M059J (cell line): Measurements from ENCODE around the gene HEG1. TPM values are rescaled to one million over a fixed set of nuclear protein-coding genes. Genes with fewer than 3 reads are reported as not detected.

Source experiments
- DNase-seq: peaks from one replicate; pipeline ENCODE4 v3.0.0-alpha.2; 2012; ENCODE audit warnings: low read depth
- total RNA-seq: library from RNA; depleted of rRNA; stranded (reverse); fragments of >200 nt; shearing (Covaris generic); gene quantifications from 2 replicates; pipeline ENCODE4 v1.2.3, GENCODE V29; 2014

The HEG1 gene
- total RNA-seq, 1 experiment from 2014 or later: 139 TPM

DNA sequence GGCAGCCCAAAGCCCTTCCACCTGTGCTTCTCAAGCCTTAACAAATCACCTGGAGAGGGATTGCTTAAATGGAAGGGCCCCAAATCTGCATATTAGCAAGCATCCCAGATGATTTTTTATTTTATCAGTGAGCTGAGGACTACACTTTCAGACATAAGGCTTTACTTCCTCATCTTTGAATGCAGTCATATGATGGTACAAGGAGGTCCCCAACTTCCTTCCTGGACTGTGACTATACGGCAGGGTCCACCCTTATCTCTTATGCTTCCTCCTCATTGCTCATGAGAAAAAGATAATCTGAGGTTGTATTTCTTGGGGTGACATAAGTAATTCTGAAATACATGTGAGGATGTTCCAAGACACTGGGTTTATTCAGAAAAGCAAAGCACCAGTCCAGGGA lies 13.7 kb upstream of the HEG1 start:
- DNase-seq: no peak

DNA sequence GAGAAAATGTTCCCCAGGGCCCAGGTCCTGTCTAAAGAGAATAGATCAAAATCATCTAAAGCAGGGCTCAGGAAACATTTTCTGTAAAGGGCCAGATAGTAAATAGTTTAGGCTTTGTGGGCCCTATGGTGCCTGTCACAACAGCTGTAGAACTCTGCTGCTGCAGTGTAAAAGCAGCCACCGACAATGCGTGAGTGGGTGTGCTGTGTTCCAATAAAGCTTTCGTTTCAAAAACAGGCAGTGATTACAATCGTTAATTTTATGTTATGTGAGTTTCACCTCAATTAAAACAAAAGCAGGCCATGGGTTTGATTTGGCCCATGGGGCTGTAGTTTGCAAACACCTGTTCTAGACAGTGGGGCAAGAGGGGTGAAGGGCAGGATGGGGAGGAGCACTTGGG lies 12.5 kb upstream of the HEG1 start:
- no peak for DNase-seq

DNA sequence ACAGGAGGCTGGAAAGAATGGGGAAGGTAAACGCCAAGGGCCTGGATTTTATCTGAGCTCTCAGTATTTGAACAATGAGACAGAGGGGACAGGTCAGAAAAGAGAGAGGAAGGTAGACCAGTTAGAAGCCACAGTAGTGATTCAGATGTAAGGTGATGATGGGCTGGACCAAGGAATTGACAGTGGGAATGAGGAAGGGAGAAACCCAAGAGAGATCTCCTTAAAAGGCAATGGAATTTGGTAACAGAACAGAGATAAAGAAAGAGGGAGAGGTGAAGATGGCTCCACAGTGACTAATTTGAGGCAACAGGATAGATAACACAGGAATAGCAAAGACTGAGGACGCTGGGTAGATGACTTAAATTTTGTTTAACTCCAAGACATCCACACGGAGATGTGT lies 11.4 kb upstream of the HEG1 start:
- peak; percentile 75 for DNase-seq

DNA sequence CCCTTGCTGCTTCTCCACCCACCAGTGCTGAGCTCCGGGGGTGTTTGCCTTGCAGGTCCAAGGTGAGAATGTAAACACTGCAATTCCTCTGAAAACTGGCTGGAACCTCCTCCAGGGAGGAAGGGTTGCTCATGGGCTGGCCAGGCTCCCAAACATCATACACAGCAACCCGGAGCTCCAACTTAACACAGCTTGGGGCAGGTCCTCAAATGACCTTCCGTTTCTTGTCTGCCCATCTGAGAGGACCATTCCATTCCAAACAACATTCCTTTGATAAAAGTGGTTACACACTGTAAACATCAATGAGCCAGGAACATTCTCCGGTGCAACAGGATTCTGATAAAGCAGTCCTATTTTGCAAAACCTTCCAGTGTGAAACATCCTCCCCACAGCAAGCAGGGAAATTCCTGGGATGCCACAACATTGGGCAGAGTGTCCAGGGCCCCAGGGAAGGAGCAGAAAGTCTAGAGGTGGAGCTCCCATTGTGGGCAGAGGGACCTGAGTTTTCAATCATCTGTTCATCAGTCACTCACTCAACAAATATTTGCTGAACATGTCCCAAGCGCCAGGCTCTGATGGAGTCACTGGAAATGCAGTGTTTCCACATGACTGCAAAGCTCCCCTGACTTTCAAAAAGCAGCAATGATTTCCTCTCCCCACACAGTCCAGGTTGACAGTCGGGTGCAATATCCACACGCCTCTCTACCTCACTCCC lies 7.3 kb upstream of the HEG1 start:
- peak; percentile 100 for DNase-seq

DNA sequence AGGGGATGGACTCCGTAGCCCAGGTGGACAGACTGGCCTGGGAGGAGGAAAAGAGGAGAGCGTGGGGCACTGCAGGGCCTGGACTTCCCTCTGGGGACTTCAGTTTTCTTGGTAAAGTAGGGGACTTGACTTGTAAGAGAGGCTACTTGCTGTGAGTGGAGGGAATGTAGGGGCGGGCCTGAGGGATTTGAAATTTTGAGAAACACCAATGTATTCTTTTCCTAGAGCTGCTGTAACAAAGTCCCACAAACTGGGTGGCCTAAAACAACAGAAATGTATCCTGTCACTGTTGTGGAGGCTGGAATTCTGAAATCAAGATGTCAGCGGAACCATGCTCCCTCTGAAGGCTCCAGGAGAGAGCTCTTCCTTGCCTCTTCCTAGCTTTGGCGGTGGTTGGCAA lies 5.8 kb upstream of the HEG1 start:
- DNase-seq: no peak

DNA sequence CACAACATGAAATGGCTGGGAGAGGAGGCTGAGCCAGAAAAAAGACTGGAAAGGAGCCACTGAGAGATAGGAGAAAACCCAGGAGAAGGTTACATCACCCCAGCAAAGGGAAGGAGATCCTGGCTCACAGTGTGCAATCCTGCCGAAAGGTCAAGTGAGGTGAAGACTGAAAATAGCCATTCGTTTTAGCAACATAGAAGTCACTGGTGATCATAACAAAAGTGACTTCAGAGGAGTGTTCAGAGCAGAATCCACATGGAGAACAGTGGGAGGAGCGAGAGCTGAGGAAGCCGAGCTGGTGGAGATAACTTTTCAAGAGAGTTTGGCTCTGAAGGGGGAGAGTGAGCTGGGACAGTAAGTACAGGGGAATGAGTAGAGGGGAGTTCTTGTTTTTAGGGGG lies 5.4 kb upstream of the HEG1 start:
- DNase-seq: peak; percentile 80

DNA sequence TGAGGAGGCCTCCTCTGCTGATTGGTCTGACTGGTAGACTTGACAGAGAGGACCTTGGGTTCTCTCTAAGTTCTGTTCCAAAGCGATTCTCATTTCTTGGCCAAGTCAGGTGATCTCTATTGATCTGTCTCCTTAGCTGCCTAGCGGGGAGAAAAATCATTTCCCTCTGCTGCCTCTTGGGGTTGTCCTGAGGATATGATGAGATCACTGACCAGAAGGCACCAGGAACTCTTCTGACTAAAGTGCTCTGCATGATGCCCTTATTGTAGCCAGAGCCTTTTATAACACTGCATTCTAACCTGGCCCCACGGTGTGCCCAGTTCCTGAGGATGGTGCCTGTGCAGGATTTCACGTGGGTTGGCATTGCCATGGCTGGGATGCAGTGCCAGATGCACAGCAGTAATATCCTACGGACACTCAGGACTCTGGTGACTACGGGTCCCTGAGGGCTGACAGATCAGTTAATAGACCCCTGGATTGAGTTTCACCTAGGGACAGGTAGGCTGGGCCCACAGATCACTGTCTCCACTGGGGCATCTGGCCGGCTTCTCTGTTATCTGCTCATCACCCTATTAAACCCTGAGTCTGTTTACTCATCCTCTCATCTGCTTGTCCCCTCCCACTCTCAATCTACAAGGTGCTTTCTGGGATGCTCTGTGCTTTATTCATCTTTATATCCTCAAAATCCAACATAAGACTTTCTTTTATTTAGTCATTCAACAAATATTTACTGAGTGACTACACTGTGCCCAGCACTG lies 3.9 kb upstream of the HEG1 start:
- peak; percentile 59 for DNase-seq

DNA sequence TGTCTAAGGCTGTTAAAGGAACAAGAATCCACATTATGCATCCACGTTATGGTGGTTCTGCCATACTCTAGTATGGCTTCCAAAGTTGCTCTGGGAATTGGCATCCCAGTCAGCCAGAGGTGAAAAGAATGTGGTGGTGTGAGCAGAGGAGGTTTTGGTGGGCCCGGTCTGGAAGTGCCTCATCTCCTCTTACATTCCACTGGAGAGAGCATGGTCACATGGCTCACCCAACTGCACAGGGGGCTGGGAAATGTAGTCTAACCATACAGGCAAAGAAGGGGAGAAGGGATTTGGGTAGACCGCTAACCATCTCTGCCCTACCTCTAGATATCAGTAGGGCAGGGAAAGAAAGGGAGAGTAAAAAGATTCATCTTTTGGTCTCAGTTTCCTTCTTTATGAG lies 3.2 kb upstream of the HEG1 start:
- DNase-seq: no peak

DNA sequence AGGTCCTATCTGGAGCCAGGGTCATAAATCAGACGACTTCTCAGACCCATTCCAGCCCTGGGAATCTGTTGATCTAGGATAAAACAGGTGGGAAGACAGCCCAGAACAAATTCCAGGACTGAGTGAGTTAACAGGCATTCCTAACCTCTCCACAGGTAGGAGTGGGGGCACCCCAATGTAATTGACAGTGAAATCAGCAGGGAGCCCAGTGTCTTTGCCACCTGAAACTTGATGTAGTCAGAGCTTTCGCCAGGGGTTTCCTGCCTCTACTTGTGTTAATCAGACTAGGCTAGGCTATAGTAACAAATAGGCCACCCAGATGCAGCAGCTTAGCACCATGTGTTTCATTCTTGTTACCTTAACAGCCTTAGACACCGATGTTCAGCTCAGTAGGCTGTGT lies 2.7 kb upstream of the HEG1 start:
- no peak for DNase-seq

DNA sequence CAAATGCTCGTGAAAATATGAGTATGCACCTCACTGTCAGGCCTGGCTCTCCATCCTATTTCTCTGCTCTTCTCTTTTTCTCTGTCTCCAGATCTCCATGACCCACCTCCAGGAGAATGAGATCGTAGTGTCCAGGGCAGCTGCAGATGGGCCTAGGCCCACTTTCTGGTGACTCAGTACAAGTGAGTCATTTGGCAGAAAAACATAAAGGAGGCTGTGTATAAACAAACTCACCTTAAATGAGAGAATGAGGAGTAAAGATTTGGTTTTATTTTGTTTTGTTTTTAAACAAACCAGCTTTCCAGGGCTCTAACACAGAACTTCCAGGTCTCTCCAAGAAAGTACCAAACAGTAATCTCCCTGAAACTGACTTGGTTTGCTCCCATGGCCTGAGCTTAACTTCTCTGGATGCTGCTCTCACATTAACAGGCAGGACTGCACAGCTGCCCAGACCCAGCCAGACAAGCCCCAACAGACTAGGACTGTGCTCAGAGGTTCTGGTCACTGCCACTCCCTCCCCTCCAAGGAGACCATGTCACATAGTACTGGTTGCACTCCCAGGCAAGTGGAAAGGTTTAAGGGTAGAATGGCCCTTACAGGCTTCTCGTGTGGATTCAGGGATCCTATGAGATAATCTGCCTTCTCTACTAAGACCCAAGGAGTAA lies 1.5 kb upstream of the HEG1 start:
- DNase-seq: peak; percentile 96

DNA sequence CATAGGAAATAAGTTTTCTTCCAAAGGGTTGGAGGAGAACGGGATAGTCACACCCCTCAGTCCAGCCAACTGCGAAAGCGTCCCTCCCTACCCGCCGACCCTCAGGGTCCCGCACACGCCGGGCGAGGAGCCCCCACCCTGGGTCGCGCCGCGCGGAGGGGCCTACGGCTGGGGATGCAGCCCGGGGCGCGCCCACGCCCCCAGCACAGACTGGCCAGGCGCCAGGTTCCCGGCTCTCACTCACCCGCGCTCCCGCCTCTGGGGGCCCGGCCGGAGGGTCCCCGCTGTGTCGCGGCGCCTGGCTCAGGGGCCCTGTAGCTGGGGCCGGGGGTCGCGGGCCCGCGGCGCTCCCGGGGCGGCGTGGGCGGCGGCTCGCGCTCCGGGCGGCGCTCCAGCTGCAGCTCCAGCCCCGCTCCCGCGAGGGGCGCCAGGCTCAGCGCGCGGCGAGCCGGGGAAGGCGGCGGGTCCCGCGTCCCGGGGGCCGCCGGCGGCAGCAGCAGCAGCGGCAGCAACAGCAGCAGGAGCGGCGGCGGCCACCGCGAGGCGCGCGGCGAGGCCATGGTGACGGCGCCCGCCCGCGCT lies 375 bp downstream of the HEG1 start:
- DNase-seq: no peak

DNA sequence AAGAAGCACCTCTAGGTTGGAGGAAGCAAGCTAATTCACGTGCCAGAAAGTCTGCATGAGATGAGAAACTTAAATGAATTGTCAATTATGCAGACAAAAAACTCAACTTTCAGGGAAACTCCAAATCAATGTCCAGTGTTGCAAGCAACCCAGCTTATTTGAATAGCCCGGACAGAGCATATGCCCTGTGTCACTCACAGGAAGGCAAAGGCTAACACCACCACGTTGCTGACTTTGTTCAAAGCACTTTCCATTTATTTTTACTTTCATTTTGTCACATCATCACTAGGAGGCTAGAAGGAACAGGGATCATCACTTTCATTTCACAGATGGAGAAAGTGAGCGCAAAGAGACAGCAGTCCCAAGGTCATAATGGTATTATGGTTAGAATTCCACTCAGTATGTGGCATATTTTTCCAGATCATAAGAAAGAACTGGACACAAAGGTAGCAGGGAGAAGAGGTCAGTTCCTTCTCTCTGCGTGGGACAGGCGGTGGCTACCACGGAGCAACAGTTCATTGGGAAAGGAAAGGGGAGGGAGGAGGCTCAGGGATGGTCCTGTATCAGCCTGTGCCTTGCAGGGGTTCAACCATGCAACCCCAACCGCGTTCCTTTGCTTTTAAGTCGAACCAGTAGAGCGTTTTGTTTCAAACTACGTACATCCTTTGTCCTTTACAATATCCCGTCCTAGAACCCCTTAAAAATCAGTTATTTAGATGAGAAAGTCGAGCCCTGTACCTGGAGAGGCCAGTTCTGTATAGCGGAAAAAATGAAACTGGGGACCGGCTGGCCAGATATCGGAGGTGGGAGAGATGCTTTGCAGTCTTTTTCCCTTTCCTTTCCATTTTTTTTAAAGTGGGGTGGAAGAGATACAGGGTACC lies 1.1 kb downstream of the HEG1 start:
- peak; percentile 85 for DNase-seq

DNA sequence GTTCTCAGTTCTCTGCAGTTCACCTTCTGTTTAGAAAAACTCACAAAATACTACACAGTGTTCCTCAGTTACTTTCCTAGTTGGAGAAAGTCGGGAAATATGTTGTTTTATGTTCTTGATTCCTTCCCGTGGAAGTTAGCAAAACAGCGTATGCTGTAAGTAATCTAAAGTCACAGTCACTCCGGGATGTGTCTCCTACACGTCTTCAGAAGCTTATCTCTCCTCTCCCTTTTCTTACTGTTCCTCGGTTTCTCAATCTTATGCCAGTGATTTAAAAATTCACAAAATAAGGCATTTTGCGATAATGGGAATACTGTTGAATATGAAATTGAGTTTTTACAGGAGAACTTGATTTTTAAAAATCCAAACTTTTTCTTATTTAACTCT lies 1.7 kb downstream of the HEG1 start:
- DNase-seq: no peak

DNA sequence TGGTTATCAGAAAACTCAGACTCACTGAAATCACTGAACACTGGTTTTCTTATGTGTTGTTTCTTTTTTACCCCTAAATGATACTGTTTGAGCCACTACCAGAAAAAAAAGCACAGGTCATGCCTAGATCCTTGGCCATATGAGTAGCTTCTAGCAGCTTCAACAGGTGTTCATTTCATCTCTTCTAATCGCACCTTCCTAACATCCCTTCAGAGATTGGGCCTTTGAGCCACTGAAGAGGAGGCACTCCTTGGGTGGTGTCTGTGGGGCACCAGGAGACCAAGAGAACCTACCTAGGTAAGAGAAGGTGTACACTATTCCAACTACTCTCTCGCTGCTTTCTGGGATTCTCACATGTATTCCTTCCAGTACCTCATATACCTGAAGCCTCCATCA lies 2.5 kb downstream of the HEG1 start:
- no peak for DNase-seq

DNA sequence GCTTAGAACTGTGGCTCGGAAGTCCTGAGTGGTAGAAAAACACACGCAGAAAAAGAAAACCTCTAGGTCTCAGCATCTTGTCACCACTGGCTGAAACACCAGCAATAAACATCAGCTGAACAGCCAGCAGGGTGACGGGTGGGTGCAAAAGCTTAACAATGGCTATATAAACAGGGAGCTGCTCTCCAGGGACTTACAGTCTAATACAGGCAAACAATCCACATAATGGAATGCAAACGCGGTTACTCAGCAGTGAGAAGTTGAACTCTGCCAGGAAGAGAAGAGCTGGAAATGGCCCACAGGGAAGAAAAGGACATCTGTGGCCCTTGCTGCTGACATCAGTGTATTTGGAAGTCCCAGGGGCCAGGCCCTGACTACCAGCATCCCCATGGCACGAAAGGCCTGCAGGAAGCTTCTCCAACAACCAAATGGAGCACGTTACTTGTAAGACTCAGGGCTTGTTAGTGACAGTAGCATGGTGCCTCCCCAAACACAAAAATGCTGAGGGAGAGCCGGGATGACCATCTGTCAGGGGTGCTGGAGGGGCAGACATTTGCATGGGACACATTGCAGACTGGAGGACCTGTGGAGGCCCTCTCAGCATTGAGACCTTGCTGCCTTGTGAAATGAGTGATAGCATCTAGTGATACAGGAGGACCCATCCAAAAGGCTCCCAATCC lies 3.0 kb downstream of the HEG1 start:
- peak; percentile 97 for DNase-seq

DNA sequence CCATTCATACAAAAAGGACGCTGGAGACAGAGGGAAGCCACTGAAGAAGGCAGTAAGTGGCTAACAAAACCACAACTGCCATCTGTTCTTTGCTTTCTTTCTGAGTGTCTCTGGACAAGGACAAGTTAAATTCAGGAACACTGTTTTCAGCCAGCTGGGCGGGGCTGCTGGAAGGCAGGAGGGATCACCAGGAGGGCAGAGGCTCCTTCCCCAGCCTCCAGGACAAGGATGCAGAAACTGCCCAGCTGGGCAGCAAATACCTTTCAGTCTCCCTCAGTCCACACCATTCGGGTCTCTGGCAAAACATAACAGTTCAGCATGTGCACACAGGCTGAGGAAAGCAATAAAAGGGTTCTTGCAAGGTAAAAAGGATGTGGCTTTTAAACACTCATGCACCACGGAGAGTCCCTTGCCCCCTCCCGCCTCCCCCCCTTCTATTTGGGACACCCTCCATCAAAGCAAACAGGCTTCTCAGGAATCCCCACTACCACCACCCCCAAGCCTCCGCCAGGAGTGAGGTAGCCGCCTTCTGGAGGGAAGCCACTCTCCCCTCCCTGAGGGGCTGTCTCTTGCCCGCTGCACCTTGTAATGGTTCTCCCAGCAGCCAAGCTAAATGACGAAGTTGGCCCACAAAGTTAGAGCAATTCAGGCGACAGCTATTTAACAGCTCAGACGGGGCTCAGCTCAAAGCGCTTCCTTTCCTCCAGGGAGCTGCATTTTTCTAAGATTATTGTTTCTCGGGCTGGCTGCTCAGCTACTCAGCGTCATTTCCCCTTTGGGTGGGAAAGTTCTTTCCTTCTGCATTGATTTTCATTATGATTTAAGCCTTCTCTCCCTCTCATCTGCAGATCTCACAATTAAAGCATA lies 3.8 kb downstream of the HEG1 start:
- DNase-seq: peak; percentile 92

DNA sequence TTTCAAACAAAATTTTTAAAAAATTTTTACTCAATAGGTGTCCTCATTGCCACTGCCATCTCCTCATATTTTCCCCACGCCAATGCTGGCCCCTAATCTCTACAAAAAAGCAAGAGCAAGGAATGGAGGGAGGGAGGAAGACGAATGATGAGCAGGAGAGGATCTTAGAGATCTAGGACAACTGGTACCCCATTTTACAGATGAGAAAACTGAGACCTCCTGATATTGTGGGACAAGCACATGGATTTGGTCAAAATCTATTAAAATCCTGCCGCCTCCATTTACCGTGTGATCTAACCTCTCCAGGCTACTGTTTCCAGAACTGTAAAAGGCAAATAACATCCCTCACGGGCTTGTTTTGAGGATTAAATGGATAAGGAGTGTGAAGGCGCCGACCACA lies 4.6 kb downstream of the HEG1 start:
- DNase-seq: no peak

DNA sequence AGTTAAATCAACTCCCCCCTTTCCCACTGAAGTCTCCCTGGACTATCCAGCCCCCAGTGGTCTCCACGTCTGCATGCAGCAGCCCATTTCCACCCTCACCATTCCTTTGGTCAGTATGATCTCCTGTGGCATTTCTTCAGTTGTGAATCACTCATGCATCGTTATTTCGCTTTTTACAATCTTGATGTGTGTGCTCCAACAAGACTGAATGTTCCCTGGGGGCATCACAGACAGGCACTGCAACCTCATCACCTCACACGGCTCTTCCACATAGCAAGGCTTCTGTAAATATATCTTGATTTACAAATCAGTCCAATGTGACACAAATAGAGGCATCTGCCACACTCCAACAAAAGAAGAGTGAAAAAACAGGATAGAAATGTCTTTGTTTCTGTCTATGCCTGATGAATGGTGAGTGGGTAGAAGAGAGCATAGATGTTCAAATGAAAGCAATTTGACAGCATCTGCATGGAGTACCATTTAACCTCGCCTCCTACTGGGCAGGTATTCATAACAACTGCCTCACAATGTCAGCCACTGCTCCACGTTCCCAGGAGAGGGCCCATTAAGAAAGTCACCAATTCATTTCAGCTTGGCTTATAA lies 5.2 kb downstream of the HEG1 start:
- DNase-seq: peak; percentile 44

DNA sequence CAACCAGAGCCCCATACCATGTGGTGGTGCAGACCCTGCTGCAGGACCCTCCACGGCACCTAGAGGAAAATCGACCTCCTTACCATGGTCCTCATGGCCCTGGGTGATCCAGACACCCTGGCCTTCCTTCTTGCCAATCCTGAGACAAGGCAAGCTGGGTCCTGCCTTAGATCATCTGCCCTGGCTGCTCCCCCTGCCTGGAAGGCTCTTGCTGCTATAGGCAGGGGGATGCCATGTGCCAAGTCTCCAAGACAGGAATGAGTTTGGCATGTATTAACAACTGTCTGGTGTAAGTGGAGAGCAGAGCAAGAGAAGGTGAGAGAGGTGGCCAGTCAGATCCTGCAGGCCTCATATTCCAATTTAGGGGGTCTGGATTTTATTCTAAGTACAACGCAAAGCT lies 7.5 kb downstream of the HEG1 start:
- no peak for DNase-seq

DNA sequence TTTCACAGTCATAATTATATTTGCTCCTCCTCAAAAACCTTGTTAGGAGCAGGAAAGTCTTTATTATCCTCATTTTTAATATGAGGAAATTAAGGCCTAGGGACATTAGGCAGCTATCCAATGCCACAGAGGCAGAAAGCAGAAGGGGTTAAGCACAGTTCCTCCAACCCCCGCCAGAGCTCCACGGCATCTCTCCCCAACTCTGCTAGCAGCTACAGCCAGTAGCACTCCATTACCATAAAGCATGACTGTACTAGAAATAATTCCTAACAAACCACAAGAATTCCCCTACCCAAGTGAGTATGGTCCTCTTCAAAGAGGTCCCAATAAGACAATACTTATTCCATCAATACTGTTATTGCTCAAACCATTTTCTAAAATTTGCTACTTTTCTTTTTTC lies 9.8 kb downstream of the HEG1 start:
- peak; percentile 93 for DNase-seq
